Measurements from ENCODE around the gene AKAP7.

DNA sequence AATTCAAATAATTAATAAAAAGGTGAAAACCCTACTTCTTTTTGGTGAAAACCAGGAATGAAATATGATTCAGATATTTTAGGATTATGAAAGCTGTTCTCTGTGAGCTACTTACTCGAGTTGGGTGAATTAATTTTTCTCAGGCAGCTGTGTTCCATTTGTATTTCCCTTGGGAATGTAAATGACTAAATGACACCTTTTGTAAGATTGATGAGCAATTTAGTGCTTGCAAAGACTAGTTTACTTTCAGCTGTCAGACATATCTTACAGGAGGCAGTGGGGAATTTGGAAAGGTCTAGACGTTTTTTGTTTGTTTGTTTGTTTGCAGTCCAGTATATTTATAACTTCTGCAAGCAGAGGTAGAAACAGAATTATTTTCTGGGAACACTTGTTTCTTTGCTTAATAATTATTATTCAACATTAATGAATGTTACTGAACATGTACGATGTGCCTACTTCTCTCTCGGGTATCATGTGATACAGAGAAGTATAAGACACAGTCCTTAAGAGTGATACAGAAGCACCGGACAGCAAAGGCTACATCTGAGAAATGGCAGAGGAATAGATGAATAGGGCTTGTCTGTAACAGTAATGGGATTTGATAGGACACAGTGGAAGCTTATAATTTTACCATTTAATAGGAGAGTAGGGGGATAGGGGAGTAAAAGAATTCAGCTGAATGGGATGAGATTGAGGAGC, 91.3 kb downstream of the AKAP7 start:
- TF ChIP-seq HOXC10 (CRISPR knock-in tag; IDR thresholded peaks at IDR 0.05) = no peak
- TF ChIP-seq ZNF121 (tag by site-specific recombination; IDR thresholded peaks at IDR 0.05) = no peak
- TF ChIP-seq ZNF549 (tag by site-specific recombination; IDR thresholded peaks at IDR 0.05) = no peak
- no peak for TF ChIP-seq ZNF174 (tag by site-specific recombination; IDR thresholded peaks at IDR 0.05)
- TF ChIP-seq, protein P1, sequence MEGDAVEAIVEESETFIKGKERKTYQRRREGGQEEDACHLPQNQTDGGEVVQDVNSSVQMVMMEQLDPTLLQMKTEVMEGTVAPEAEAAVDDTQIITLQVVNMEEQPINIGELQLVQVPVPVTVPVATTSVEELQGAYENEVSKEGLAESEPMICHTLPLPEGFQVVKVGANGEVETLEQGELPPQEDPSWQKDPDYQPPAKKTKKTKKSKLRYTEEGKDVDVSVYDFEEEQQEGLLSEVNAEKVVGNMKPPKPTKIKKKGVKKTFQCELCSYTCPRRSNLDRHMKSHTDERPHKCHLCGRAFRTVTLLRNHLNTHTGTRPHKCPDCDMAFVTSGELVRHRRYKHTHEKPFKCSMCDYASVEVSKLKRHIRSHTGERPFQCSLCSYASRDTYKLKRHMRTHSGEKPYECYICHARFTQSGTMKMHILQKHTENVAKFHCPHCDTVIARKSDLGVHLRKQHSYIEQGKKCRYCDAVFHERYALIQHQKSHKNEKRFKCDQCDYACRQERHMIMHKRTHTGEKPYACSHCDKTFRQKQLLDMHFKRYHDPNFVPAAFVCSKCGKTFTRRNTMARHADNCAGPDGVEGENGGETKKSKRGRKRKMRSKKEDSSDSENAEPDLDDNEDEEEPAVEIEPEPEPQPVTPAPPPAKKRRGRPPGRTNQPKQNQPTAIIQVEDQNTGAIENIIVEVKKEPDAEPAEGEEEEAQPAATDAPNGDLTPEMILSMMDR (tag by site-specific recombination; IDR thresholded peaks at IDR 0.05) = no peak
- TF ChIP-seq ZNF10 (tag by site-specific recombination; IDR thresholded peaks at IDR 0.05) = no peak
- no peak for TF ChIP-seq ZNF16 (tag by site-specific recombination; IDR thresholded peaks at IDR 0.05; ENCODE audit: low read depth)
- no peak for TF ChIP-seq YY1 (tag by site-specific recombination; IDR thresholded peaks at IDR 0.05)
- TF ChIP-seq SP2 (tag by site-specific recombination; IDR thresholded peaks at IDR 0.05) = no peak
- TF ChIP-seq, protein P2, sequence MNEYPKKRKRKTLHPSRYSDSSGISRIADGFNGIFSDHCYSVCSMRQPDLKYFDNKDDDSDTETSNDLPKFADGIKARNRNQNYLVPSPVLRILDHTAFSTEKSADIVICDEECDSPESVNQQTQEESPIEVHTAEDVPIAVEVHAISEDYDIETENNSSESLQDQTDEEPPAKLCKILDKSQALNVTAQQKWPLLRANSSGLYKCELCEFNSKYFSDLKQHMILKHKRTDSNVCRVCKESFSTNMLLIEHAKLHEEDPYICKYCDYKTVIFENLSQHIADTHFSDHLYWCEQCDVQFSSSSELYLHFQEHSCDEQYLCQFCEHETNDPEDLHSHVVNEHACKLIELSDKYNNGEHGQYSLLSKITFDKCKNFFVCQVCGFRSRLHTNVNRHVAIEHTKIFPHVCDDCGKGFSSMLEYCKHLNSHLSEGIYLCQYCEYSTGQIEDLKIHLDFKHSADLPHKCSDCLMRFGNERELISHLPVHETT (tag by site-specific recombination; IDR thresholded peaks at IDR 0.05) = no peak
- TF ChIP-seq ZNF274 (IDR thresholded peaks at IDR 0.05; ENCODE audit: low read length) = no peak
- TF ChIP-seq ZNF274 (tag by site-specific recombination; IDR thresholded peaks at IDR 0.05; ENCODE audit: borderline replicate concordance) = no peak
